GM21367 (cell line): ENCODE data around the gene DLK2.

Experiments
- ATAC-seq: cut with Tn5 transposase; IDR thresholded peaks from one replicate; pipeline ENCODE4 v1.9.1; 2021; ENCODE audit not compliant: unreplicated experiment

DLK2 gene

DNA sequence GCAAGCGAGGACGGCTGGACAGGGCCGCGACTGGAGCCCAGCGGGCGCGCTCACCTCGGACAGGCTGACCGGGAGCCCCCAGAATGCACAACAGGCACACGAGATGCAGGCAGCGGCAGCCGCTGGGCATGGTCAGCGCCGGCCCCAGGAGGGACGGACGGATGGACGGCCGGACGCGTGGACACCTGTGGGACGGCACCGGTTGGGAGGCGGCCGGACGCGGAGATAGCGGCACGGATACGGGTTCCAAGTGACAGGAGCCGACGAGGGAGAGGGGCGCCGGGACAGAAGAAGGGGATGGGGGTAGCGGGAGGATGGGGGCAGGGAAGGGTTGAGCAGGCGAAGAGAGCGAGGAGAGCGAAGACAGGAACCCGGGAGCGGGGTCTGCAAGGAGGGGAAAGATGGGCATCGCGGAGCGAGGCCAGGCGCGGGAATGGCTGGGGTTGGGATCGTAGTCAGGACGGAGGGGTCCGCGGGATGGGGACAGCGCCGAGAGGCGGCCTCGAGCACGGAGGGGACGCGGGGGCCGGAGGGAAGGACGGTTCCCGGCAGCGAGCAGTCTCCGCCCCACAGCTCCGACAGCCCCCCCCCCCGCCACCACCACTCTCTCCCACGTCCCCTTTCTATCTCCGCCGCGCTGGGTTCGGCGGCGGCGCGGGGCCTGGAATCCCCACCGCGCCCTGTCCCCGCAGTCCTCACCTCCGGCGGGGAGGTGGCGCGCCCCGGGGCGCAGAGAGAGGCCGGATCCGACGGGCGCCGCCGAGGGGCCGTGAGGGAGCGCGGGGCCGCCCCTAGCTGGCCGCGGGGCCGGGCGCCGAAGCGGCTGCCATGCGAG, 435 bp downstream of the DLK2 start:
- no peak for ATAC-seq

DNA sequence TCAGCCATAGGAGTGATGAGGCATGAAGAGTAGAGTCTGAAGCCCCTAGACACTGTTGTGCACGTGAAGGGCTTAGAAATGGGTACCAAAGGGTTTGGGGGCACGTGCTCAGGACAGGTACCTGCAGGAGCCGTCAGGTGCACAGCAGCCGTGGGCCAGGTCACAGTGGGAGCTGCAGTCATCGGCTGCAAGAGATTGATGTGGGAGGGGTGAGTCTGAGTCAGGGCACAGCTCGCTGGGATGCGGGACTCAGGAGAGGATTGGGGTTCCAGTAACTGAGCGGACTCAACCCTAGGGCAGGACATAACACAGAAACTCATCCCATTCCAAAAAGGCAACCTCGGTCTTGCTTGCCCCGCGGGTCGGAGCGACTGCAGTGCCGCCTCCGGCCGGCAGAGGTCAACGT, 1.1 kb downstream of the DLK2 start:
- ATAC-seq = no peak

DNA sequence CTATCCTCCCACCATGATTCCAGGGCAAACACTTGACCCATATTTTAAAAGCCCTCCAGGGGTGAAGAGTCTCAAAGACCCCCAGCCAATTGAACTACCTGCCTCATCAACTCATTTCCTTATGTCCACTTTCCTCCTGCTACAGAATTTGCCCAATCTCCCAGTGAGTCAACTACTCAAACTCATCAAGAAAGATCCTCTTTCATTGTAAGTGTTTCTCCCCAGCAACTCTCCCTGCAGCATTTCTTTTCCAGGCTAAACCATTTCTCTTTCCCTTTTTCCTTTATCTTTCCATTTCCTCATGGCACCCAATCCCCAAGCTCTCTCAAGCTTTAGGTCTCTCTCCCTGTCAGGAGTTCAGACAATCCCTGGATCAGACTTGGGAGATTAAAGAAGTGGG, 1.5 kb downstream of the DLK2 start:
- no peak for ATAC-seq

DNA sequence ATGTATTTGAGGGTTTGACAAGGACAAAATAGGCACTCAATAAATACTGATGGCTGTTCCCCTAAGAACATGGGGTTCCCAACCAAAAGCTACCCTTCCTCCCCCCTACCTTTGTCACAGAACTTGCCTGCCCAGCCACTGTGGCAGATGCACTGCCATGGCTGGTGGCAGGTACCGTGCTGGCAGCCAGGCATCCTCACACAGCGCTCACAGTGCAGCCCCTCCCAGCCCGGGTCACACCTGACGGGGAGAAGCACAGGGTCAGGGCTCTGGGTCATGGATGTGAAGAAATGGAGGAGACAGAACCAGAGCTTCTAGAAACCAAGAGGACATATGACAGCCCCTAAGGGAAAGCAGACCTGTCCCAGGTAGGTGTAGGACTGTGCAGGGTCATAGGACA, 2.5 kb downstream of the DLK2 start:
- no peak for ATAC-seq

DNA sequence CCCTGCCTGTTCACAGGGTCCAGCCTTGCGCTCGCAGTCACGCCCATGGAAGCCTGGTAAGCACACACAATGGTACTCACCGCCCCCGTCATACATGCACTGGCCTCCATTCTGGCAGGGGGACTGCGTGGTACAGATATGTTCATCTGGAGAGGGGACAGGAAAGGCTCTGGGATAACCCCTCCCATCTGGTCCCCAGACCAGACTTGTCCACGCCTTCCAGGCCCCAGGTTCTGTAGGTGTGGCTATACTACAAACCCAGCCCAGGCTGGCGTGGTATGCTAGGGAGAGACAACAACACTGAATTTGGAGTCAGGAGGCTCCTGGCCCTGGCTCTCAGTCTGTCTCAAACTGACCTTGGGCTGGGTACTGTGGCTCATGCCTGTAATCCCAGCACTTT, 3.4 kb downstream of the DLK2 start:
- no peak for ATAC-seq

DNA sequence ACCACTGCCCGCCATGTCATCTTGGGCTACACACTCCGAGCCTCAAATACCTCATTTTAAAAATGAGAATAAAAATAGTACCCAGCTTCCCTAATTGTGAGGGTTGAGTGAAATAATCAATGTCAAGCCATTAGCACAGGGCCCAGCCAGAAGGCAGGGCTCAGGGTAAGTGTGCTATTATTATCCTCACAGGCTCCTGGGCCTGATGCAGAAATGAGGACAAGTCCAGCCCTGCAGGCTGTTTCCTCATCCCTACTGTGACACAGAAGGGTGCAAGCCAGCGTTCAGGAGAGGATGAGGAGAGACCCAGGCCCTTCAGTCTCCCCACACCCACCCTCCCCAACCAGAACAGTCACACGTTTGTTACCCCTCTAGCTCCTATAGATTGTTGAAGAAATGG, 4.0 kb downstream of the DLK2 start:
- ATAC-seq = no peak

DNA sequence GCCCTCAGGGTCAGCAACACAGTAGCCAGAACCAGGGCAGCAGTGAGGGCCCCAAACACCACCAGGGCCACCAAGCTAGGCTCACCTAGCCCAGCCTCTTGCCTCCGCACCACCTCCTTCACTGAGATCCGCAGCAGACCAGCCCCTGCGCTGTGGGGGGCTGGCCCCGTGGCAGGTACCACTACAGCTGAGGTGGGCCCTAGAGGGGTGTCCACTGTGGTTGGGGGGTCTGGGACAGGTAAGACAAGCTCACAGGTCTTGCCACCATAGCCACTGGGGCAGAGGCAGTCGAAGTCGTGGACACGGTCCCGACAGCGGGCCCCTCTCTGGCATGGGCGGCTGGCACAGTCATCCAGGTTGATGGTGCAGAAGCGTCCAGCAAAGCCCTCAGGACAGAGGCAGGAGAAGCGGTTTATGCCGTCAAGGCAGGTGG, 4.6 kb downstream of the DLK2 start:
- ATAC-seq = no peak

DNA sequence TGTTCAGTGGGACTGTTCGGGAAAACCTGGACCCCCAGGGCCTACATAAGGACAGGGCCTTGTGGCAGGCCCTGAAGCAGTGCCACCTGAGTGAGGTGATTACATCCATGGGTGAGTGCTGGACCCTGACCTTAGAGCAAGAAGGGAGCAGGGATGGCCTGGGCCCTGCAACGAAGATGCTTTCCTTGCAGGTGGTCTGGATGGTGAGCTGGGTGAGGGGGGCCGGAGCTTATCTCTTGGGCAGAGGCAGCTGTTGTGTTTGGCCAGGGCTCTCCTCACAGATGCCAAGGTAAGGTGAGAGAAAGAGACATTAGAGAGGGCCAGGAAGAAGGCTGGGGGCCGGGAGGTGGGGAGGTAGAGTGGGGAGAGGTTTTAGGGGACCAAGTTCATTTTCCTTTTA, 6.4 kb downstream of the DLK2 start:
- ATAC-seq = no peak

DNA sequence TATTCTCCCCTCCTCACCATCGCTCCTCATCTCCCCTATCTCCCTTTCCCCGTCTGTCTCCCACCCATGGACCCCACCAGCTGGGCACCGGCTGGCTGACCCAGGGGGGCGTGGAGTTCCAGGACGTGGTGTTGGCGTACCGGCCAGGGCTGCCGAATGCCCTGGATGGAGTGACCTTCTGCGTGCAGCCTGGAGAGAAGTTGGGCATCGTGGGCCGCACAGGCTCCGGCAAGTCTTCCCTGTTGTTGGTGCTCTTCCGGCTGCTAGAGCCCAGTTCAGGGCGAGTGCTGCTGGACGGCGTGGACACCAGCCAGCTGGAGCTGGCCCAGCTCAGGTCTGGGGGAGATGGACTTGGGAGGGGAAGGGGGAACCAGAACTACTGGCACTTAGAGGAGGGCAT, 7.7 kb downstream of the DLK2 start:
- no peak for ATAC-seq

DNA sequence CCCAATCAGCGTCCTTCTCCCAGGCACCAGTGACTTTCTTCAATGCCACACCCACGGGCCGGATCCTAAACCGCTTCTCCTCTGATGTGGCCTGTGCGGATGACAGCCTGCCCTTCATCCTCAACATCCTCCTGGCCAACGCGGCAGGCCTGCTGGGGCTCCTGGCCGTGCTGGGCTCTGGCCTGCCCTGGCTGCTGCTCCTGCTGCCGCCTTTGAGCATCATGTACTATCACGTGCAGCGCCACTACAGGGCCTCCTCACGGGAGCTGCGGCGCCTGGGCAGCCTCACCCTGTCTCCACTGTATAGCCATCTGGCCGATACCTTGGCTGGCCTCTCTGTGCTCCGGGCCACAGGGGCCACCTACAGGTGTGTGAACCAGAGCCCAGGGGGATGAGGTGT, 9.8 kb downstream of the DLK2 start:
- ATAC-seq = no peak

DNA sequence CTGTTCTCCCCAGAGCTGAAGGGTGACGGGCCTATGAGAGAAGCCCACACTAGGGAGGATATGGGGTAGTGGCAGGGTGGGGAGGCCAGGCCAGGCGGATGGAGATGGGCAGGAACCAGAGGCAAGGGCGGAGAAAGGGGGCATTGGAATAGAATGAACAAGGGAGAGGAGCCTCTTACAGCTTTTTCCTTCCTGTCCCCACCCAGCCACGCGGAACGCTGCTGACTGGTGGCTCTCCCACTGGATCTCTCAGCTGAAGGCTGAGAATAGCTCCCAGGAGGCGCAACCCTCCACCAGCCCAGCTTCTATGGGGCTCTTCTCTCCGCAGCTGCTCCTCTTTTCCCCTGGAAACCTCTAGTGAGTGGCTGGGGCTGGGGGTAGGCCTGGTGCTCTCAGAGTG, 10.8 kb downstream of the DLK2 start:
- no peak for ATAC-seq

DNA sequence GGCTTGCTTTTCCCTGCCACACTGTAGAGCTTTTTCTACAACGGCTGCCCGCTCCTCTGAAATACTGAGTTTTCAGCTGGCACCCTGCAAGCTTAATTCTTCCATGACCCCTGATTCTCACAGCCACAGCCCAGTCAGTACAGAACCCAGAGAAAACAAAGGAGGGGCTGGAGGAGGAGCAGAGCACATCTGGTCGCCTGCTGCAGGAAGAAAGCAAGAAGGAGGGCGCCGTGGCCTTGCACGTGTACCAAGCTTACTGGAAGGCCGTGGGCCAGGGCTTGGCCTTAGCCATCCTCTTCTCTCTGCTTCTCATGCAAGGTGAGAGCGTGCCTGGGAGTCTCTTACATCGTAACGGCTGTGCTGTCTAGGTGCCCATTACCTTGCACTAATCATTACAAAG, 11.3 kb downstream of the DLK2 start:
- ATAC-seq = no peak

DNA sequence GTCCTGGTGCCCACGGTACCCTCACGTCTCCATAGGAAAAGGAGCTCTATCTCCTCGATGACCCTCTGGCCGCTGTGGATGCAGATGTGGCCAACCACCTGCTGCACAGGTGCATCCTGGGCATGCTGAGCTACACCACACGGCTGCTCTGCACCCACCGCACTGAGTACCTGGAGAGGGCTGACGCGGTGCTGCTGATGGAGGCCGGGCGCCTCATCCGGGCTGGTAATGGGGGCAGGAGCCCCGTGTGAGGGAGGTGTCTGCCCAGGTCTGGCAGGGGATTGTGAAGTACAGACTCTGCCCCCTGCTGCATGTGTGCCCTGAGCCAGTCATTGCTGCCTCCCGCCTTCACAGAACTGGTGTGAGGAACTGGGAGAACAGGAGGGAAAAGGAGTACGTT, 12.4 kb downstream of the DLK2 start:
- no peak for ATAC-seq

DNA sequence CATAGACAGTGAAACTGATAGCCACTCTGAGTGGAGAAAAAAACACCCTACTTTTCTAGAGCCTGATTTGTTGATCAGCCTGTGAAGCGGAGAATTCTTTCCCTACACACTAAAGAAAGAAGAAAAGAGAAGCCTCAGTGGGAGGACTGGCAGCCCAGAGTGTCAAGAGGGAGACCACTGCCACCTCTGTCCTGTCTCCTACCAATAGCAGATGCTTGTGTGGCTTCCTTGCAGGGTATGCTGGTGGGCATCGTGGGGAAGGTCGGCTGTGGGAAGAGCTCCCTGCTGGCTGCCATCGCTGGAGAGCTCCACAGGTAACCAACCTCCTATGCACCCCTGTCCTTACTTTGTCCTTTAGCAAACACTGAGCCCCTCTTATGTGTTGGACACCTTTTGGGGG, 17.6 kb downstream of the DLK2 start:
- no peak for ATAC-seq

DNA sequence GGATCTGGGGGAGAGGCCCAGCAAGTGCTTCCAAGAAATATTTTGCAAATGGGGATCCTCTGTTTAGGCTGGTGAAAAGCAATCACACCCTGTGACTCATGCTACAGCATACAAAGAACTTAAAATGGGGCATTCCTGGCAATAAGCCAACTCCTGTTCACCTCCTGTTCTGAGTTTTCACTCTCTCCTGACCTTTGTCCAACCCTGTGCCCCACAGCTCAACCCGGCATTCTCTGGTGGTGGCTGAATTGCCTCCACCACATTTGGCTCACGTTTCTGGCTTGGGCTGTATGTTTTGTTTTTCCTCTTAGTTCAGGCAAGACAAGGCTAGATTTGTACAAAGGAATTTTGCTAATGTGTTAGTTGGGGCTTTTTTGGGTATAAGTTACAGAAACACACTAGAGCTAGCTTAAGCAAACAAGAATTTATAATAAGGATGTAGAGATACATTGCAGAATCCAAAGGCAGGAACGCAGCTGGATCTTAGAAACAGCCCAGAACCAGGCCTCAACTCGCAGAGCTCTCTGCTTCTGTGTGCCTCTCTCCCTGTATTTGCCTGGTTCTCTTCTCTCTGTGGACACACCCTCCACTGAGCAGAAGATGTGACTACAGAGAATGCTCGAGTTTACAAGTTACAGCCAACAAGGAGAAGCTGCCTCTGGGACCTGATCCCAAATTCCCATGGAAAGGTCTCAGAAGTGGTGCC, 18.6 kb downstream of the DLK2 start:
- no peak for ATAC-seq

DNA sequence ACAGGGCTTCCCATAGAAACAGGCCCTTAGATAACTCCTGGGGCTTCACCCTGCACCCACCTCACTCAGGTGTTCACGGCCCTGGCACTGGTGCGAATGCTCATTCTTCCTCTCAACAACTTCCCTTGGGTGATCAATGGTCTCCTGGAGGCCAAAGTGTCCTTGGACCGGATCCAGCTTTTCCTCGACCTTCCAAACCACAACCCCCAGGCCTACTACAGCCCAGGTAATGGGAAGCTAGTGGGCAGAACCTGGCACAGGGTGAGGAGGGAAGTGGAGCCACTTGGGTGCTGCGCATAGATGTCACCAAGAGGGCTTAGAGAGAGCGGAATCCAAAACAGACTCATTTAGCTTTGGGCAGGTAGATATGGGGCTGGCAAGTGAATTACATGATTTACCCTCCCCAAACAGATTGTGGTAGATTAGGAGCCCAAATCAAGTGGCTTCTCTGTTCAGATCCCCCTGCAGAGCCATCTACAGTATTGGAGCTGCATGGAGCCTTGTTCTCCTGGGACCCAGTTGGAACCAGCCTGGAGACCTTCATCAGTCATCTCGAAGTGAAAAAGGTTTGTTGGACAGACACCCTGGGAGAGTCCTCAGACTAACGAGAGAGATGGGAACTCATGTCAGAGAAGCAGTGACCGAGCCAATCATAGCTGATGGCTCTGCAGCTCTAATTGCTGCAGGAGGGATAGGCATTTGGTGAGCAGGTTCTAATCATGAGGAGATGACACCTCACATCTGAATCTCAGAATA, 19.5 kb downstream of the DLK2 start:
- ATAC-seq = no peak

DNA sequence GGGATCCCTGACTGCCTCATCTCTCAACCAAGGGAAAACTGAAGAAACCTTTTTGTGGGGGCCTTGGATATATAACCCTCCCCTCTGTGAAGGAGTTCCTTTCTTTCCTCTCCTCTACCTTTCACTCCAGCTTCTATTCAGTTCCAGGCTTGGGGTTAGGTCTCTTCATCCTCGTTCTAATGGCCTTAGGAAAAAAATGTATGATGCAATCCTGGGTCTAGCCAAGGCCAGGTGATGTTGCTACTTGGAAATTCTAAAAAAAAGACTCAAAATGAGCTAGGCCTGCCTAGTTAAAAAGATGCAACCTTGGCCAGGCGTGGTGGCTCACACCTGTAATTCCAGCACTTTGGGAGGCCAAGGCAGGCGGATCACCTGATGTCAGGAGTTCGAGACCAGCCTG, 20.4 kb downstream of the DLK2 start:
- ATAC-seq = no peak

DNA sequence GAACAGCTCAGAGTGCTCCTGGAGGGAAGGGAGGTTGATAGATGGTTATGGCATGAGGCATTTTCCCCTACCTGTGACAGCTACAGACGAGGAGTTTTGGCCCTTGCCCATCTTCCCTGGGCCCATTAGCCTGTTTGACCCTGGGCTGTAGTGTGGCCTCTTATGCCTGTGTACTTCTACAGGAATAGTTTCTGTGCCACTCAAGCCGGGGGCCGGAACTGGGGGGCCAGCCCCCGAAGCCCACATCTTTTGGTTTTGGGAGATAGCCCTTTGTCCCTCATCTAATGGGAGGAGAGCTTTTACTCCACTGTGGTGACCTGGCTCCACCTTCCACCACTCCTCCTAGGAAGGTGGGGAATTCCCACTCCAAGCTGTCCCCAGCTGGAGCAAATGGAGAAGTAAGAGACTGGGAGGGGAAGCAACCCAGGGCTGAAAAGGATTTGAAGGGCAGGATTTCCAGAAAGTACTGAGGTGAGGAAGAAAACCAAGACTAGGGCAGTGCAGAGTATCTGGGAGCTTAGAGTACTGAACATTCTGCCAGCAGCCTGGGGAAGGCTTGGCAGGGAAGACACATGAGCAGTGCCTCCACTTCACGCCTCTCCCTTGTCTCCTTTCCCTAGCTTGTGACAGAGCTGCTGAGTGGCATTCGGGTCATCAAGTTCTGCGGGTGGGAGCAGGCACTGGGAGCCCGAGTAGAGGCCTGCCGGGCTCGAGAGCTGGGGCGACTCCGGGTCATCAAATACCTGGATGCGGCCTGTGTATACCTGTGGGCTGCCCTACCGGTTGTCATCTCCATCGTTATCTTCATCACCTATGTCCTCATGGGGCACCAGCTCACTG, 21.1 kb downstream of the DLK2 start:
- no peak for ATAC-seq

DNA sequence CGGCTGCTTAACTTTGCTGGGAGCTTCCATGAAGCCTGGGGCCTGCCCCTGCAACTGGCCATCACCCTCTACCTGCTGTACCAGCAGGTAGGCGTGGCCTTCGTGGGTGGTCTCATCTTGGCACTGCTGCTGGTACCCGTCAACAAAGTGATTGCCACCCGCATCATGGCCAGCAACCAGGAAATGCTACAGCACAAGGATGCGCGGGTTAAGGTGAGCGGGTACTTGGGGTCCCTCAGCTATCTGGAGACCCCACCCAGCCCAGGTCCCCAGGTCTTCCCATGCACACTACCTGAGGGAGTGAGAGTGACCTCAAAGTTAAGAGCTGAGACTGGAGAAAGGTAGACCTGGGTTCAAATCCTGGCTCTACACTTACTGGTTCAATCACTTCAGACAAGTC, 22.2 kb downstream of the DLK2 start:
- ATAC-seq = no peak

DNA sequence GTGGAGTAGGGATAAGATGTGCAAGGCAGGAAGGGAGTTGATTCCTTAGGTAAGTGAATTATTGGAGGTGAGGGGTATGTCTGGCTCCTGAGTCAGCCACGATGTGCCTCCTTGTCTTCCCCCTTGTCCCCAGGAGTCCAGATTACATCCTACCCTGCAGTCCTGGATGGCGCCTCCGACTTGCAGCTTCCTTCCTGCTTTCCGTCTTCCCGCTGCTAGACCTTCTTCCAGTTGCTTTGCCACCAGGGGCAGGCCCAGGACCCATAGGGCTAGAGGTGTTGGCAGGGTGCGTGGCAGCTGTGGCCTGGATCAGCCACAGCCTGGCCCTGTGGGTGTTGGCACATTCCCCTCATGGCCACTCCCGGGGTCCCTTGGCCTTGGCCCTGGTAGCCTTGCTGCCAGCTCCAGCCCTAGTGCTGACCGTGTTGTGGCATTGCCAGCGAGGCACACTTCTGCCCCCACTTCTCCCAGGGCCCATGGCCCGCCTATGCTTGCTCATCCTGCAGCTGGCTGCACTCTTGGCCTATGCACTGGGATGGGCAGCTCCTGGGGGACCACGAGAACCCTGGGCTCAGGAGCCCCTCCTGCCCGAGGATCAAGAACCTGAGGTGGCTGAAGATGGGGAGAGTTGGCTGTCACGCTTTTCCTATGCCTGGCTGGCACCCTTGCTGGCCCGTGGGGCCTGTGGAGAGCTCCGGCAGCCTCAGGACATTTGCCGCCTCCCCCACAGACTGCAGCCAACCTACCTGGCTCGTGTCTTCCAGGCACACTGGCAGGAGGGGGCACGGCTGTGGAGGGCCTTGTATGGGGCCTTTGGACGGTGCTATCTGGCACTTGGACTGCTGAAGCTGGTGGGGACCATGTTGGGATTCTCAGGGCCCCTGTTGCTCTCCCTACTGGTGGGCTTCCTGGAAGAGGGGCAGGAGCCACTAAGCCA, 23.1 kb downstream of the DLK2 start:
- no peak for ATAC-seq
